Neural progenitor cell (in vitro differentiated cells): Measurements from ENCODE around the gene CYBC1.

Experiments used
- CTCF ChIP-seq: fragments of 200-600 bp; sonication (generic); IDR thresholded peaks from 2 replicates; pipeline ENCODE4 v1.5.1; 2017; ENCODE audit warnings: antibody characterized with exemption, mild to moderate bottlenecking
- EZH2 ChIP-seq: fragments of 200-600 bp; sonication (generic); IDR thresholded peaks from 2 replicates; pipeline ENCODE4 v1.6.1; 2017; ENCODE audit warnings: antibody characterized with exemption, mild to moderate bottlenecking, moderate library complexity
- EZH2phosphoT487 ChIP-seq: fragments of 200-600 bp; sonication (generic); IDR thresholded peaks from 2 replicates; pipeline ENCODE4 v1.6.1; 2017; ENCODE audit warnings: antibody characterized with exemption

DNA sequence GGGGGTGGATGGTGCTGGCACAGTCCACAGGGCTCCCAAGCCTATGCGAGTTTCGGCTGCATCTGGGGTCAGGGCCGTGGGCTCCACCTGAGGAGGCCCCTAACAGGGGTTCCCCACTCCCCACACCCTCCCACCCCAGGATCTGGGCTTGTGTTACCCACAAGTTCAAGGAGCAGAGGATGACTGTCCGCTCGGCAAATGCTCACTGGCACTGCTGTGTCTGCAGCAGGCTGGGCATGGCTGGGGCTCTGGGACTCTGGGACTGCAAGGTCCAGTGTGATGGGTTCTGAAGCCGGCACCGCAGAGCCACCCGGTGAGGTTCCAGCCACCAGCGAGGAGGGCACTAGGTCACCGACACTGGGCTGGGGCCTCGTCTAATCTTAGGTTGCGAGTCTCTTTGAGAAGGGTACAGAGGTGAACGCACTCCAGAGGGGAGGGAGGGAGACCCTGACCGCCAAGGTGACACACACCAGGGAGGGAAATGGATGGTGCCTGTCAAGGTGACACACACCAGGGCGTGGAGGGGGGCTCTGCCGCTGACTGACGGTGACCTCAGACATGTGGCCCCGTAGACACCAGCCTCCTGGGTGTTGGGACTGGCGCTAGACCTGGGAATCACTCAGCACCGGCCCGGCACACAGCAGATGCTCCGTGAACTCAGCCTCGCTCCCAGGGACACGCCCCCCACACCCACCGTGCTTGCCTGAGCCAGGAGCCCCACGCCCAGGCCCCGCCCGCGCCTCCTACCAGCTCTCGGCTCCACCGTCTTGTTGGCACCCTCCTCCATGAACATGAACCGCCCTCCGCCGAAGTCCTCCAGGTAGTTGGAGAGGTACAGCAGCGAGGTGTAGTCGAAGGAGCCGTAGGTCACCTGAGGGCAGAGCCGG lies 52.9 kb downstream of the CYBC1 start:
- TF ChIP-seq CTCF (no peak), EZH2 (no peak), EZH2phosphoT487 (no peak)
